Measurements from ENCODE around the gene CTTNBP2NL.
"Not testable (repeated sequence)": the region's sequence is repeated elsewhere in the genome, so short reads cannot be mapped to it uniquely, and the experiment has no call there.

The CTTNBP2NL gene

DNA sequence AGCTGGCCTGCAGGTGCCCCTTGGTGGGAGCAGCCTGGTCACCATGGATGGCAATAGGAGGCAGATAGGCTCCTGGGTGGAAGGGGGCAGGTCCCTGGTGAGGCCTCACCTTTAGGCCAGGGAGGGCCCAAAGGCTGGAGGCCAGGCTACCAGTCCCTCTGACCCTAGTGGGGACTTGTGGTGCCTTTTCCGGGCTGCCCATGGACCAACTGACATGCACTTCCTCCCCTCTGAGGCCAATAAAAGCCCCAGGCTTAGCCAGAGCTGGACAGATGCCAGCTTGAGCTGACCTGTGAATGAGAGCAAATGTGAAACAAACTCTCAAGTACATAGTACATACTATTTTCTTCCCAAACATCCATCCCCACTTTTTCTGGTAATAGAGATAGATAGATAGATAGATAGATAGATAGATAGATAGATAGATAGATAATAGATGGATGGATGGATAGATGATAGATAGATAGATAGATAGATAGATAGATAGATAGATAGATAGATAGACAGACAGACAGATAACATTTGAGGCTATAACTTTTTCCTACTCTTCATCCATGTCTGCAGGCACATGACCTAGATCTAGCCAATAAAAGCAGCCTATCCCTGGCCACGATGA, 9.2 kb upstream of the CTTNBP2NL start:
- DNase-seq, result no peak

GRCh38 chr1:112387807-112388206, 8.2 kb upstream of the CTTNBP2NL start:
- no peak for DNase-seq

GRCh38 chr1:112388436-112388835, 7.6 kb upstream of the CTTNBP2NL start:
- DNase-seq, result peak; percentile 24

- DNase-seq, result no peak
These were observed 6.3 kb upstream of the CTTNBP2NL start for GRCh38 chr1:112389689-112390088.

DNA sequence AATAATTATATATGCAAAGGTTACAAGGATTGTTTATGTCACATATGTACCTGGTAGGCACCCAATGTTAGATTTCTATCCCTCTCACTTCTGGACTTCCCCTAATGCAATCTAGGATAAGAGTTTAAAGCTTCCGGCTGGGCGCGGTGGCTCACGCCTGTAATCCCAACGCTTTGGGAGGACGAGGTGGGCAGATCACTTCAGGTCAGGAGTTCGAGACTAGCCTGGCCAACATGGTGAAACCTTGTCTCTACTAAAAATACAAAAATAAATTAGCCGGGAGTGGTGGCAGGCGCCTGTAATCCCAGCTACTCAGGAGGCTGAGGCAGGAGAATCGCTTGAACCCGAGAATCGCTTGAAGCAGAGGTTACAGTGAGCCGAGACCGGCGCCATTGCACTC, 5.7 kb upstream of the CTTNBP2NL start:
- not testable (repeated sequence) for DNase-seq

DNA sequence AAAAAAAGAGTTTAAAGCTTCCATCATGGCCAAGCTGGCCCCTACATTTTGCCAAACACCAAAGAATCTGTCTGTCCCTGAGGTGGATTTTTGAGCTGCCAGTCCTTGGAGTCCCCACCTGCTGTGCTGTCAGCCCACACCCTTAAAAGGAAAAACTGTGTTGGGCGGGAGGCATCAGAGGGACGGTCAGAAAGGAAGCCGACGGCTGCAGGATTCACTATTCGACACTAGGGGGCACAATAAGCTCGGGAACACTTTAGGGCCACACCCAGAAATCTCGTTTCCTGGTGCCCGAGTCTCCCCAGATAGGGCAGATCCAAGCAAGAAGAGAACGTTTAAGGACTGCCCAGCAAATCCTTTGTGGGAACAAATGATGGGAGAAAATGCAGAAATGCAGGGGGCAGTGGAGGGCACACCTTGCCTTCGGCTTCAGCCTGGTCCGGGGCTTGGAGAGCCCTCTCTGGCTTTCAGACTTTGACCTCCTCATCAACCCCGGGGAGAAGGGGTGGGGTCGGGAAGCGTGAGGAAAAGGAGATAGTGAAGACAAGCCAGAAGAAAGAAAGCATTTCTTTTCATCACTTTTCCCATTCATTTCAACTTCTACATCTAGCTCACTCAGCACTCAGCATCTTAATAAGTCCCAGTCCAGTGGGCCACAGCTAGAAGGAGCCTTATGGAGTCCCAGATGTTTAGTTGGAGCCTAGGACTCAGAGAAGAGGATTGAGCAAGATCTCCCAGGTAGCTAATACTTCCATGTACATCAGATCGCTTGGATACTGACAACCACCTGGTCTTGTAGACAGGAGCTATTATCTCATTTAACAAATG, 5.0 kb upstream of the CTTNBP2NL start:
- peak; percentile 94 for DNase-seq

DNA sequence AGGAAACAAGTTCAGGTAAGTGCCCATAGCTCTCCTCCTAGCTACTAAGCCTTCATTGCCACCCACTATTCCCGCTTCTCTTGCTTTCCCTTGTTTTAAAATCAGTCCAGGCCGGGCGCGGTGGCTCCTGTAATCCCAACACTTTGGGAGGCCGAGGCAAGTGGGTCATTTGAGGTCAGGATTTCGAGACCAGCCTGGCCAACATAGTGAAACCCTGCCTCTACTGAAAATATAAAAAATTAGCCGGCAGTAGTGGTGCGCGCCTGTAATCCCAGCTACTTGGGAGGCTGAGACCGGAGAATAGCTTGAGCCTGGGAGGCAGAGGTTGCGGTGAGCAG, 4.4 kb upstream of the CTTNBP2NL start:
- DNase-seq, result no peak

DNA sequence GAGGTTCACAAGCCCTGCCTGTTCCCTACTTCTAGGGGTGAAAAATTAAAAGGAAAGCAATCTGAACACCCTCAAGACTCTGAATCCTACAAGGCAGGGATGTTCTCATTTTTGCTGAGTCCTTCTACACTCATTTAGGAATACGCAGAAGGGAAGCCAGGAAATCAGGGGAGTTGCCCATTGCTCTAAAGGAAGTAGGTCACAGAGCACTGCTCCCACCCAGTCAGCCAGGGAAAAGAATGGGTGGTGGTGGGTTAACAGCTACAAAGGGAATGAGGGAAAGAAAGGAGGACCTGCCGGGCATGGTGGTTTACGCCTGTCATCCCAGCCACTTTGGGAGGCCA, 2.4 kb upstream of the CTTNBP2NL start:
- DNase-seq, result no peak

GRCh38 chr1:112394743-112395062, 1.3 kb upstream of the CTTNBP2NL start:
- DNase-seq, result no peak

GRCh38 chr1:112395256-112395820, 676 bp upstream of the CTTNBP2NL start:
- no peak for DNase-seq

- DNase-seq, result no peak
These were observed 848 bp downstream of the CTTNBP2NL start for GRCh38 chr1:112396653-112397471.

GRCh38 chr1:112397841-112398240, 1.8 kb downstream of the CTTNBP2NL start:
- DNase-seq, result no peak

- DNase-seq, result no peak
These were observed 3.4 kb downstream of the CTTNBP2NL start for GRCh38 chr1:112399456-112399855.

GRCh38 chr1:112400706-112401105, 4.7 kb downstream of the CTTNBP2NL start:
- DNase-seq, result not testable (repeated sequence)

DNA sequence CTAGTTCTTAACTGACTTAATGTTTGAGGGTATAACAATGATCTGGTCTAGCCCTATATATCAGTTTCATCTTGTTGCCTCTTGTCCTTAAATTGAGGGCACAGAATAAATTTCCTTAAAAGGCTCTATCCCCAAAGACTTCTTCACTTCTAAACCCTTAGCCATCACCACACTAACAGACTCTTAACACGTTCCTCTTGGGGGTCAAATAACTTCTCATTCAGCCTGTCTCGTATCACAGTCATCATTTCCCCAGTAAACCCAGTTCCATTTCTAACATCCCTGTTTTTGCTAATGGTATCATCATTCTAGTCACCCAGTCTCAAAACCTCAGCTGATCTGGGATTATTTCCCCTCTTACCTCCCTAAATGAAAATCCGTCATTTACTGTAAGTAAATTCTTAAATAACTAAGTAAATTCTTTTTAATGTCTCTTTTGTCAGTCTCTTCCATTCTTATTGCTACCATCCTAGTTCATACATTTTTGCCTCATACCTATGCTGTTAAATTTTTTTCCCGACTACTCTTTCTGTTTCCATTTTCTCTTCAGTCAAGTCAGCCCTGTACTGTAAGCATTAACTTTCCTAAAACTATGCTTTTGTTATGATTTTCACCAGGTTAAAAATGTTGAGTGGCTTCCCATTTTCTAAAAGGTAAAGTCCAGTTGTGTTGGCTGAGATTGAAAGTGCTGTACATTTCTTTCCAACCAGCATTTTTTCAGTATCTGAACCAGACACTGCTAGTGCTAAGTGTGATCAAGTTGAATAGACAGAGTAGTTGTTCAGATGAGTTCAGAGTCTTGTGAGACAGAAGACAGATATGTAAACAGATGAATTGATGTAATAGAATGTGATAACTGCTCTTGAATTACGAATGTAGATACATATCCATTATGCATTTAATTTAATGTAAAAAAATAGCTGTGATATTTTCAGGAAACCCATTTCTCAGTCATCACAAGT, 6.9 kb downstream of the CTTNBP2NL start:
- DNase-seq, result no peak

DNA sequence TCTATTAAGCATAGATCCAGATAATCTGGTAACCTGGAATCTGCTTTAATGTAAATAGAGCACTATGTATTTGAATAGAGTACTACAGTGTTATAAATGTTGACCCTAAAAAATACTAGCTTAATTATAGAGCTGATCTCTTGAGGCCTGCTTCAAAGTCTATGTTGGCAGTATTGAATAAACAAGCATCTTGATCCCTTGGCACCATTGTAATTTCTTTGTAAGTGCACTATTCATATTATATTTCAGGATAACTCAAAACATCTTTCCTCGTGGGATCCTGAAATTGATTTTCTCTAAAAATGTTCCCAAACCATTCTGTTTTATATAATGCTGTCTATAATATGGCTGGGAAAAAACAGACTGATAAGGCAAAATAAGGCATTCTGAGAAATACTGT, 10.8 kb downstream of the CTTNBP2NL start:
- no peak for DNase-seq

- no peak for DNase-seq
These were observed 13.4 kb downstream of the CTTNBP2NL start for GRCh38 chr1:112409414-112409813.

DNA sequence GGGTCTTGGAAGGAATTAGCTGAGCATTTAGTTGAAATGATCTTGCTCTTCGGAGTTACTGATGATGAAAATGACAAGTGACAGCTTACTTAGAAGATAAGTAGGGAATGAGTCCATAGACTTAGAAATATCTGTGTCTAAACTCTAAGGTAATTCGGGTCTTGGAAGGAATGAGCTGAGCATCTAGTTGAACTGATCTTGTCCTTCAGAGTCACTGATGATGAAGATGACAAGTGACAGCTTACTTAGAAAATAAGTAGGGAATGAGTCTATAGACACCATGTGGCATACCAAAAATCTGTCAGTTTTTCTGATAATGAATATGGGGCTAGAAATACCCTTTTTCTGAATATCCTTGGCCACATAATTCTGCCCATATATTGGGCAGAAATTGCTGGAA, 14.7 kb downstream of the CTTNBP2NL start:
- DNase-seq, result peak; percentile 18

DNA sequence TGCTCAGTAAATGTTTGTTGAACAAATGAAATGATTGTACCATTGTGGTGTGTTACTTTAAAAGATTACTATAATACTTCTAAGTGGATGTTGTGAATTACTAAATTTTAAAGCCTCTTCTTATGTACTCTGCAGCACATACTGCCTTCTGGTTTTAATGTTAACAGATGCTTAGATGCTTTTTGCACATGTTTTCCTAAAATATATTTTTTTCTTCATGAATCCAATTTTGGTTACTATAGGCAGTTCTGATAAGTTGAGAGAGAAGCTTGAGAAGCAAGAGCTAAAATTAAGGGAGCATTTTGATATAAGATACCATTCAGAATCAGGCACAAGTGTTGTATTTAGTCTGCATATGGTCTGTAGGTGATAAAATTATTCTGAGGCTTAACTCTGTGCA, 21.3 kb downstream of the CTTNBP2NL start:
- DNase-seq, result no peak

- no peak for DNase-seq
These were observed 22.3 kb downstream of the CTTNBP2NL start for GRCh38 chr1:112418099-112418892.

DNA sequence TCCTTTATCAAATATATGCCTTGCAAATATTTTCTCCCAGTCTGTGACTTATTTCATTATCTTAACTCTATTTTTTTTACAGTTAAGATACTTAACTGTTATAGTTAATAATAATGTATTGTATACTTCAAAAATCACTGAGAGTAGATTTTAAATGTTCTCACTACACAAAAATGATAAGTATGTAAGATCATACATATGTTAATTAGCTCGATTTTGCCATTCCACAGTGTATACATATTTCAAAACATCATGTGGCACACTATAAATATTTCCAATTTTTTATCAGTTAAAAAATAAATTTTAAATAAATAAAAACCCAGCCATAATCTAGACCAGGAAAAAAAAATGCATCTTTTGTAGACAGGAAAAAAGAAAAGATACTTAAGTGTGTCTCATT, 27.2 kb downstream of the CTTNBP2NL start:
- DNase-seq, result no peak

DNA sequence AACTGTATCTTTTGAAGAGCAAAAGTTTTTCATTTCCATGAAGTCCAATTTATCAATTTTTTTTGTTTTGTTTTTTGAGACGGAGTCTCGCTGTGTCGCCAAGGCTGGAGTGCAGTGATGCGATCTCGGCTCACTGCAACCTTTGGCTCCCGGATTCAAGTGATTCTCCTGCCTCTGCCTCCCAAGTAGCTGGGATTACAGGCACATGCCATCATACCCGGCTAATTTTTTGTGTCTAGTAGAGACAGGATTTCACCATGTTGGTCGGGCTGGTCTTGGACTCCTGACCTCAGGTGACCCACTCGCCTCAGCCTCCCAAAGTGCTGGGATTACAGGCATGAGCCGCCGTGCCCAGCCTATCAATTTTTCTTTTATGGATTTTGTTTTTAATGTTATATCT, 27.7 kb downstream of the CTTNBP2NL start:
- not testable (repeated sequence) for DNase-seq
